ENCODE data around the gene UBE2C.
A peak's percentile ranks its signal among the peaks of the same experiment; 100 is the strongest.

Gene UBE2C

GRCh38 chr20:45819466-45819865 lies 7.0 kb downstream of the UBE2C start:
- TF ChIP-seq, protein P1, sequence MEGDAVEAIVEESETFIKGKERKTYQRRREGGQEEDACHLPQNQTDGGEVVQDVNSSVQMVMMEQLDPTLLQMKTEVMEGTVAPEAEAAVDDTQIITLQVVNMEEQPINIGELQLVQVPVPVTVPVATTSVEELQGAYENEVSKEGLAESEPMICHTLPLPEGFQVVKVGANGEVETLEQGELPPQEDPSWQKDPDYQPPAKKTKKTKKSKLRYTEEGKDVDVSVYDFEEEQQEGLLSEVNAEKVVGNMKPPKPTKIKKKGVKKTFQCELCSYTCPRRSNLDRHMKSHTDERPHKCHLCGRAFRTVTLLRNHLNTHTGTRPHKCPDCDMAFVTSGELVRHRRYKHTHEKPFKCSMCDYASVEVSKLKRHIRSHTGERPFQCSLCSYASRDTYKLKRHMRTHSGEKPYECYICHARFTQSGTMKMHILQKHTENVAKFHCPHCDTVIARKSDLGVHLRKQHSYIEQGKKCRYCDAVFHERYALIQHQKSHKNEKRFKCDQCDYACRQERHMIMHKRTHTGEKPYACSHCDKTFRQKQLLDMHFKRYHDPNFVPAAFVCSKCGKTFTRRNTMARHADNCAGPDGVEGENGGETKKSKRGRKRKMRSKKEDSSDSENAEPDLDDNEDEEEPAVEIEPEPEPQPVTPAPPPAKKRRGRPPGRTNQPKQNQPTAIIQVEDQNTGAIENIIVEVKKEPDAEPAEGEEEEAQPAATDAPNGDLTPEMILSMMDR (IDR thresholded peaks at IDR 0.05; ENCODE audit: low read depth, low read length), result no peak

GRCh38 chr20:45821947-45822346 lies 9.5 kb downstream of the UBE2C start:
- no peak overlapping the region for H3K4me3 ChIP-seq (ENCODE audit: low read depth, low read length)
- TF ChIP-seq, protein P1 (IDR thresholded peaks at IDR 0.05; ENCODE audit: low read depth, low read length), result no peak

More at GRCh38 chr20:45819466-45819865, 7.0 kb downstream of the UBE2C start:
- H3K4me3 ChIP-seq (ENCODE audit: low read depth, low read length), result no peak overlapping the region

GRCh38 chr20:45822857-45823256 lies 10.4 kb downstream of the UBE2C start:
- no peak overlapping the region for H3K4me3 ChIP-seq (ENCODE audit: low read depth, low read length)

GRCh38 chr20:45823949-45824835 lies 11.7 kb downstream of the UBE2C start:
- no peak overlapping the region for H3K4me3 ChIP-seq (ENCODE audit: low read depth, low read length)
- TF ChIP-seq, protein P1 (IDR thresholded peaks at IDR 0.05; ENCODE audit: low read depth, low read length), result 0 out of 2 replicates have a peak, but pooled peaks have one; percentile 18

More at GRCh38 chr20:45822857-45823256, 10.4 kb downstream of the UBE2C start:
- TF ChIP-seq, protein P1 (IDR thresholded peaks at IDR 0.05; ENCODE audit: low read depth, low read length), result no peak

DNA sequence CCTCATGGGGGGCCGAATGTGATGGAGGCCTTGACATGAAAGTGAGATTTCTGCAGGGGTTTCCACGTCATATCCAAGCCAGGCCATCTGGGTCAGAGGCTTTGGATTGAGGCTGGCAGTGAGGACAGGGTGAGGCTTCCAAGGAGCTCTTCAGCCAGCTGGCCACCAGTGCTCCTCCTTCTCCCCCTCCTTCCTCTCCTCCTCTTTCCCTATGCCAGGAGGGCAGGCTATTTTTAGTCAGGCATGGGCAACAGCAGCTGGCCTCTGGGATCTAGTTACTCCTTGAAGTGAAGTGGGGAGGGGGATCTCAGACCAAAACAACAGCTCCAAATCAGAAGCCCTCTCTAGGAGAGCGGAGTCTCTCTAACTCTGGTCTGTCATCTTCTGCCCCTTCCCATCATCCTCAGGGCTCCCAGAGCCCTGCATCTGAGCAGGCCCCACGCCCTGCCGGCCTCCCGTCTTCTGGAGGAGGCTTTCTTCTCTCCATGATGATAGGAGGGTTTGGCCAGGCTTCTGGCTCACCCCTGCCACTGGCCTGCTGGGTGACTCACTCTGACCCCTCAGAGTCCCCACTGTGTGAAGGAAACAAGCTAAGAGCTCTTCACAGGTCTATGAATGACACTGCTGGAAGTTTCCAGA lies 14.1 kb downstream of the UBE2C start:
- TF ChIP-seq, protein P1 (IDR thresholded peaks at IDR 0.05; ENCODE audit: low read depth, low read length), result no peak
- no peak overlapping the region for H3K4me3 ChIP-seq (ENCODE audit: low read depth, low read length)

DNA sequence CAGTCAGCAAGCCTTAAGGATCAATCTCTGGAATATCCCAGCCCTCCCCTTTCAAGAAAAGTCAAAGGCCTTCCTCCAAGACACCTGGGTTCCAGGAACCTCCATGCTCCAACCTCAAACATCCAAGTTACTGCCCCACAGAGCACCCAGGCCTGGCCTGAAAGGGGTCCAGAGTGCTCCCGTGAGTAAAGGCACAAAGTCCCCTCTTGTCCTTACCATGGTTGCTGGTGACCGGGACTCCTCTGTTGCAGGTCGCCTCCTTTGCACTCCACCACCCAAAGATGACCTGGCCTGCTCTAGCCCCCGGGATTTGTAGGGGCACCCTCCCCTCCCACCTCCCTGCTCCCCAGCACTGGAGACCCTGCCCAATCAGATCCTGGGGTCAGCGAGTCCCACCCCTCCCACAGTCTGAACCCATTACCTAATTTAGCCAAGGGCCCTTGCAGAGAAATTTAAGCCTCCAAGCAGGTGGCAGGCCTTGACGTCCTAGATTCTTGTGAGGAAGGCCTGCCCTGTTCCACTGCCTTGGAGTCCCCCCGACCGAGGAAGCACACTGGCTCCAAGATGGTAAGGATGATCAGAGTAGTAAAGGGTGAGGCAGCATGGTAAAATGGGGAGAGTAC lies 14.7 kb downstream of the UBE2C start, which contains the start of gene TNNC2:
TSS of gene TNNC2 (minus strand) at position 283 of the 623 bp plus-strand sequence. CDS start at position 219, 64 bp downstream.
- H3K4me3 ChIP-seq (ENCODE audit: low read depth, low read length), result no peak within 1 kb of the TSS
- TF ChIP-seq, protein P1 (IDR thresholded peaks at IDR 0.05; ENCODE audit: low read depth, low read length), result no peak

Data from WI38 (cell line).